ENCODE results near the gene CNTNAP2. TPM values are rescaled to one million over a fixed set of nuclear protein-coding genes. Genes with fewer than 3 reads are reported as not detected.

Gene CNTNAP2
- total RNA-seq, 1 experiment from 2014 or later: 0.03 TPM

DNA sequence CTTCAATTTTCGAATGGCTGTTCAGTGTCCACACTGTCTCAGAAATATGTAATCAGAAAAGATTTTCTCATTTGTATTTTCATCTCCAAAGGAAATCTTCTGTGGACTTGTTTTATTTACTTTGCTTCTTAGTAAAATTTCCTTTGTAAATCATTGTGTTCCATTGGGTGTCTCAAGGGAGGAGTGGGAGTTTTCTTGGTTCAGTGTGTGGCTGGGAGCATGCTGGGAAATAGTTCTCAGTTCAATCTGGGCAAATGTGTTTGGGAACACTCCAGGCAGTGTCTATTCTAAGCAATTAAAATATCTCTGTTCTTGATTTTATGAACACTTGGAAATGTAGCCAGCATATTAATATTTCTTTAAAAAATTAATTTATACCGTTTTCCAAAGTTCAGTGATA, 1019.8 kb downstream of the CNTNAP2 start:
- Histone ChIP-seq H3K4me3 (ENCODE audit: low read depth in 2 of 2, low read length in 2 of 2) (no peak overlapping the region), H3K4me1 (ENCODE audit: control insufficient read depth, insufficient read depth, low read length) (no peaks in the 10 kb centered on the region), H3K9me3 (ENCODE audit: control insufficient read depth, insufficient read depth, low read depth, low read length) (peaks cover 3% of the 10 kb centered on the region; the same call in 1 of the 2 replicates), H3K36me3 (ENCODE audit: control insufficient read depth, insufficient read depth, low read length) (no peaks in the 10 kb centered on the region), H3K27ac (ENCODE audit: low read length) (no peak overlapping the region), H3K27me3 (ENCODE audit: control insufficient read depth, insufficient read depth, low read length) (no peaks in the 10 kb centered on the region)
- DNase-seq (ENCODE audit: low read depth, low spot score) (no peak), ATAC-seq (no peak)
- ChIA-PET POLR2A (no interaction called here), CTCF (no interaction called here)
- no TSS peak for BruUV-seq (replicated peaks)
- TF ChIP-seq TCF7L2 (IDR thresholded peaks at IDR 0.05; ENCODE audit: low read depth, low read length) (no peak), SIN3A (IDR thresholded peaks at IDR 0.05; ENCODE audit: borderline replicate concordance, insufficient read depth, low read depth, low read length) (no peak), REST (IDR thresholded peaks at IDR 0.05; ENCODE audit: insufficient read depth in 1 of 2, low read depth in 2 of 2, low read length in 1 of 2) (no peak), POLR2AphosphoS5 (IDR thresholded peaks at IDR 0.05; ENCODE audit: low read depth, low read length) (no peak)
- TF ChIP-seq, protein P1, sequence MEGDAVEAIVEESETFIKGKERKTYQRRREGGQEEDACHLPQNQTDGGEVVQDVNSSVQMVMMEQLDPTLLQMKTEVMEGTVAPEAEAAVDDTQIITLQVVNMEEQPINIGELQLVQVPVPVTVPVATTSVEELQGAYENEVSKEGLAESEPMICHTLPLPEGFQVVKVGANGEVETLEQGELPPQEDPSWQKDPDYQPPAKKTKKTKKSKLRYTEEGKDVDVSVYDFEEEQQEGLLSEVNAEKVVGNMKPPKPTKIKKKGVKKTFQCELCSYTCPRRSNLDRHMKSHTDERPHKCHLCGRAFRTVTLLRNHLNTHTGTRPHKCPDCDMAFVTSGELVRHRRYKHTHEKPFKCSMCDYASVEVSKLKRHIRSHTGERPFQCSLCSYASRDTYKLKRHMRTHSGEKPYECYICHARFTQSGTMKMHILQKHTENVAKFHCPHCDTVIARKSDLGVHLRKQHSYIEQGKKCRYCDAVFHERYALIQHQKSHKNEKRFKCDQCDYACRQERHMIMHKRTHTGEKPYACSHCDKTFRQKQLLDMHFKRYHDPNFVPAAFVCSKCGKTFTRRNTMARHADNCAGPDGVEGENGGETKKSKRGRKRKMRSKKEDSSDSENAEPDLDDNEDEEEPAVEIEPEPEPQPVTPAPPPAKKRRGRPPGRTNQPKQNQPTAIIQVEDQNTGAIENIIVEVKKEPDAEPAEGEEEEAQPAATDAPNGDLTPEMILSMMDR (IDR thresholded peaks at IDR 0.05): no peak
- intact Hi-C loops (cut with micrococcal nuclease; ENCODE audit: unreplicated experiment) (no loop called here), in situ Hi-C loops (cut with HindIII; ENCODE audit: low pct_unique_long_range_greater_than_20kb, low sequenced_read_pairs) (no loop called here)

DNA sequence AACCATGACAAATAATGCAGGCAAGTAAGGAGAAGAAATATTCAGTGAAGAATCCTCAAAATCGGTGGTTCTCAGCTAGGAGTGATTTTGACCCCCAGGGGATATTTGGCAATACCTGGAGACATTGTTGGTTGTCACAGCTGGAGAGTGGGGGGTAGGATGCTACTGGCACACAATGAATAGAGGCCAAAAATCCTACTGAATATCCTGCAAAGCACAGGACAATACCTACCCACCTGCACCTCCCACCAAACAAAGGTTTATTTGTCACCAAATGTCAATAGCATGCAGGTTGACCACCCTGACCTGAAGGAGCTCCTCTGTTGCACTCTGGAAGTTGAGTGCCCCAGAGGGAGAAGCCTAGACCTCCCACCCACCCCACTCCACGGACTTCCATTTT, 1028.6 kb downstream of the CNTNAP2 start:
- TF ChIP-seq, protein P1 (IDR thresholded peaks at IDR 0.05): no peak
- TF ChIP-seq SIN3A (IDR thresholded peaks at IDR 0.05; ENCODE audit: borderline replicate concordance, insufficient read depth, low read depth, low read length) (no peak), POLR2AphosphoS5 (IDR thresholded peaks at IDR 0.05; ENCODE audit: low read depth, low read length) (no peak), REST (IDR thresholded peaks at IDR 0.05; ENCODE audit: insufficient read depth in 1 of 2, low read depth in 2 of 2, low read length in 1 of 2) (no peak), TCF7L2 (IDR thresholded peaks at IDR 0.05; ENCODE audit: low read depth, low read length) (no peak)
- POLR2A ChIA-PET: no interaction called here
- CTCF ChIA-PET: no interaction called here
- DNase-seq (ENCODE audit: low read depth, low spot score): no peak
- no peak for ATAC-seq
- Histone ChIP-seq H3K36me3 (ENCODE audit: control insufficient read depth, insufficient read depth, low read length) (no peaks in the 10 kb centered on the region), H3K4me1 (ENCODE audit: control insufficient read depth, insufficient read depth, low read length) (no peaks in the 10 kb centered on the region), H3K27ac (ENCODE audit: low read length) (no peak overlapping the region), H3K27me3 (ENCODE audit: control insufficient read depth, insufficient read depth, low read length) (no peaks in the 10 kb centered on the region), H3K9me3 (ENCODE audit: control insufficient read depth, insufficient read depth, low read depth, low read length) (no peaks in the 10 kb centered on the region), H3K4me3 (ENCODE audit: low read depth in 2 of 2, low read length in 2 of 2) (no peak overlapping the region)
- BruUV-seq (replicated peaks): no TSS peak
- in situ Hi-C loops (cut with HindIII; ENCODE audit: low pct_unique_long_range_greater_than_20kb, low sequenced_read_pairs): no loop called here
- intact Hi-C loops (cut with micrococcal nuclease; ENCODE audit: unreplicated experiment): no loop called here
